ENCODE measurements around the gene DEFB112.

DEFB112 gene

GRCh38 chr6:50049829-50050228 is at the start of gene DEFB112:
Gene DEFB112, minus strand, starts transcription at chr6:50049929. Its CDS starts 60 bp downstream, at chr6:50049869.
- DNase-seq (ENCODE audit: low read depth in 3 of 3): no peak

GRCh38 chr6:50098641-50098993 is 48.9 kb upstream of the DEFB112 start:
- DNase-seq (ENCODE audit: low read depth in 3 of 3): no peak

GRCh38 chr6:50097966-50098640 is 48.4 kb upstream of the DEFB112 start:
- no peak for DNase-seq (ENCODE audit: low read depth in 3 of 3)

- no peak for DNase-seq (ENCODE audit: low read depth in 3 of 3)
Observed at GRCh38 chr6:50096296-50096695, 46.6 kb upstream of the DEFB112 start.

- DNase-seq (ENCODE audit: low read depth in 3 of 3): no peak
Observed at GRCh38 chr6:50093938-50094272, 44.2 kb upstream of the DEFB112 start.

- DNase-seq (ENCODE audit: low read depth in 3 of 3): no peak
Observed at GRCh38 chr6:50093116-50093937, 43.6 kb upstream of the DEFB112 start.

GRCh38 chr6:50091641-50092040 is 41.9 kb upstream of the DEFB112 start:
- DNase-seq (ENCODE audit: low read depth in 3 of 3): no peak

- DNase-seq (ENCODE audit: low read depth in 3 of 3): no peak
Observed at GRCh38 chr6:50089911-50090310, 40.2 kb upstream of the DEFB112 start.

GRCh38 chr6:50087231-50087954 is 37.7 kb upstream of the DEFB112 start:
- DNase-seq (ENCODE audit: low read depth in 3 of 3): no peak

- no peak for DNase-seq (ENCODE audit: low read depth in 3 of 3)
Observed at GRCh38 chr6:50077385-50077784, 27.7 kb upstream of the DEFB112 start.

- DNase-seq (ENCODE audit: low read depth in 3 of 3): no peak
Observed at GRCh38 chr6:50076431-50076830, 26.7 kb upstream of the DEFB112 start.

- DNase-seq (ENCODE audit: low read depth in 3 of 3): no peak
Observed at GRCh38 chr6:50071921-50072320, 22.2 kb upstream of the DEFB112 start.

- no peak for DNase-seq (ENCODE audit: low read depth in 3 of 3)
Observed at GRCh38 chr6:50070101-50070500, 20.4 kb upstream of the DEFB112 start.

- DNase-seq (ENCODE audit: low read depth in 3 of 3): no peak
Observed at GRCh38 chr6:50062051-50062450, 12.3 kb upstream of the DEFB112 start.

GRCh38 chr6:50056242-50056641 is 6.5 kb upstream of the DEFB112 start:
- no peak for DNase-seq (ENCODE audit: low read depth in 3 of 3)

GRCh38 chr6:50047026-50047425 is 2.7 kb downstream of the DEFB112 start:
- no peak for DNase-seq (ENCODE audit: low read depth in 3 of 3)

- no peak for DNase-seq (ENCODE audit: low read depth in 3 of 3)
Observed at GRCh38 chr6:50030777-50031562, 18.8 kb downstream of the DEFB112 start.

GRCh38 chr6:50030350-50030749 is 19.4 kb downstream of the DEFB112 start:
- DNase-seq (ENCODE audit: low read depth in 3 of 3): no peak

- DNase-seq (ENCODE audit: low read depth in 3 of 3): no peak
Observed at GRCh38 chr6:50025258-50025657, 24.5 kb downstream of the DEFB112 start.

- no peak for DNase-seq (ENCODE audit: low read depth in 3 of 3)
Observed at GRCh38 chr6:50021894-50022293, 27.8 kb downstream of the DEFB112 start, which contains the start of gene DEFB110. Gene DEFB110, minus strand, starts transcription at chr6:50021994. Its CDS starts 59 bp downstream, at chr6:50021935.

GRCh38 chr6:50007819-50008218 is 41.9 kb downstream of the DEFB112 start:
- DNase-seq (ENCODE audit: low read depth in 3 of 3): no peak

GRCh38 chr6:50003139-50003538 is 46.6 kb downstream of the DEFB112 start:
- DNase-seq (ENCODE audit: low read depth in 3 of 3): no peak
